HCT116 (cell line): ENCODE data around the gene PGAP6.

Source experiments
- ATF3 ChIP-seq: IDR thresholded peaks from 2 replicates; pipeline ENCODE4 v1.6.1; 2012
- CTCF ChIP-seq, 3 experiments: fragments of 200-600 bp in 1 of 3; sonication (generic) in 1 of 3; IDR thresholded peaks in 2 of 3; conservative IDR thresholded peaks in 1 of 3; 2 replicates each; pipeline ENCODE4 v1.5.1; 2012 to 2017; ENCODE audit warnings: low read depth in 2 of 3, low read length in 2 of 3, antibody characterized with exemption in 1 of 3, borderline replicate concordance in 1 of 3, control low read depth in 1 of 3, mild to moderate bottlenecking in 1 of 3, mixed read lengths in 1 of 3, mixed run types in 1 of 3, moderate library complexity in 1 of 3; ENCODE audit not compliant: insufficient read depth in 1 of 3
- EZH2 ChIP-seq: fragments of 200-600 bp; sonication (generic); IDR thresholded peaks from 2 replicates; pipeline ENCODE4 v1.6.1; 2017; ENCODE audit warnings: antibody characterized with exemption, mixed run types
- POLR2AphosphoS5 ChIP-seq: IDR thresholded peaks from 2 replicates; pipeline ENCODE4 v1.6.1; 2011; ENCODE audit warnings: mild to moderate bottlenecking, low read depth, low read length, moderate library complexity
- RAD21 ChIP-seq: IDR thresholded peaks from 2 replicates; pipeline ENCODE4 v1.6.1; 2012; ENCODE audit warnings: low read depth, mild to moderate bottlenecking
- SRF ChIP-seq: IDR thresholded peaks from 2 replicates; pipeline ENCODE4 v1.6.1; 2012; ENCODE audit warnings: low read depth
- ZNF274 ChIP-seq: fragments of 200-500 bp; sonication (Bioruptor generic); IDR thresholded peaks from 2 replicates; pipeline ENCODE4 v1.6.1; 2014; ENCODE audit warnings: mild to moderate bottlenecking, low read depth, low read length, inconsistent platforms

- TF ChIP-seq RAD21 (no peak), SRF (no peak), CTCF (IDR thresholded peaks at IDR 0.05 in 2 of 3, conservative IDR thresholded peaks at IDR 0.05 in 1 of 3; ENCODE audit: borderline replicate concordance in 1 of 3, insufficient read depth in 1 of 3, low read depth in 2 of 3, low read length in 2 of 3) (no peak), EZH2 (no peak), ATF3 (no peak), POLR2AphosphoS5 (no peak), ZNF274 (no peak)
Observed at GRCh38 chr16:372302-372983, 9.3 kb downstream of the PGAP6 start.
